A673 (cell line): ENCODE results near the gene NPRL2. TPM values are rescaled to one million over a fixed set of nuclear protein-coding genes. Genes with fewer than 3 reads are reported as not detected.

Experiments
- BruUV-seq: library from RNA; stranded (reverse); fragments of 400-500 nt; replicated peaks from 2 replicates; lab custom pipeline; 2021; lab: Mats Ljungman, UMichigan
- CTCF ChIA-PET: fragments of 300-600 bp; sonication (Branson Sonifier 250); formaldehyde crosslinking; loops from one replicate; lab custom pipeline; 2022; ENCODE audit warnings: antibody characterized with exemption; lab: Charles Lee
- POLR2A ChIA-PET: fragments of 300-600 bp; sonication (Branson Sonifier 250); formaldehyde crosslinking; loops from one replicate; lab custom pipeline; 2022; ENCODE audit warnings: antibody characterized with exemption; ENCODE audit not compliant: low non-redundant PET; lab: Charles Lee
- DNase-seq: peaks from one replicate; pipeline ENCODE4 v3.0.0-alpha.2; 2015; ENCODE audit warnings: low spot score
- H3K27ac ChIP-seq: fragments of 200-600 bp; sonication (generic); 2 replicates; pipeline ENCODE4 v1.5.1; 2016; ENCODE audit warnings: mixed run types, low read depth, mild to moderate bottlenecking, mixed read lengths, antibody characterized with exemption, low read length; ENCODE audit not compliant: poor library complexity, severe bottlenecking
- H3K27me3 ChIP-seq: fragments of 200-600 bp; sonication (generic); replicated peaks from 2 replicates; pipeline ENCODE4 v1.6.1; 2017; ENCODE audit warnings: mixed run types, low read depth, mild to moderate bottlenecking, mixed read lengths, antibody characterized with exemption, low read length; ENCODE audit not compliant: insufficient read depth, poor library complexity
- H3K36me3 ChIP-seq: fragments of 200-600 bp; sonication (generic); 2 replicates; pipeline ENCODE4 v1.6.1; 2016; ENCODE audit warnings: mixed run types, mild to moderate bottlenecking, mixed read lengths, antibody characterized with exemption, low read length; ENCODE audit not compliant: insufficient read depth, poor library complexity, severe bottlenecking
- H3K4me1 ChIP-seq: fragments of 200-600 bp; sonication (generic); 2 replicates; pipeline ENCODE4 v1.6.1; 2017; ENCODE audit warnings: mixed run types, mild to moderate bottlenecking, mixed read lengths, antibody characterized with exemption, low read length; ENCODE audit not compliant: insufficient read depth, poor library complexity, severe bottlenecking
- H3K4me3 ChIP-seq: fragments of 200-600 bp; sonication (generic); 2 replicates; pipeline ENCODE4 v1.5.1; 2016; ENCODE audit warnings: low read depth, mixed run types, mild to moderate bottlenecking, mixed read lengths, low read length; ENCODE audit not compliant: poor library complexity, severe bottlenecking
- H3K9me3 ChIP-seq: fragments of 200-600 bp; sonication (generic); 2 replicates; pipeline ENCODE4 v1.6.1; 2016; ENCODE audit warnings: mixed run types, low read depth, mild to moderate bottlenecking, mixed read lengths, antibody characterized with exemption, low read length; ENCODE audit not compliant: poor library complexity, severe bottlenecking
- CTCF ChIP-seq: fragments of 300-800, 200-600 bp; sonication (generic); conservative IDR thresholded peaks from 2 replicates; pipeline ENCODE4 v1.5.1; 2017; ENCODE audit warnings: low read depth, mild to moderate bottlenecking, antibody characterized with exemption, low read length, moderate library complexity, mixed read lengths
- EZH2 ChIP-seq: fragments of 200-600 bp; sonication (generic); IDR thresholded peaks from 2 replicates; pipeline ENCODE4 v1.6.1; 2017; ENCODE audit warnings: borderline replicate concordance, low read depth, mild to moderate bottlenecking, mixed read lengths, antibody characterized with exemption, low read length; ENCODE audit not compliant: poor library complexity, severe bottlenecking
- intact Hi-C: fragments of 100-400 bp; cut with micrococcal nuclease; formaldehyde crosslinking; loops from one replicate; pipeline ENCODE4 v1.10.0; 2022; ENCODE audit not compliant: unreplicated experiment
- total RNA-seq: library from RNA; stranded (reverse); gene quantifications from 2 replicates; pipeline ENCODE4 v1.2.3, GENCODE V29; 2021

The NPRL2 gene
- total RNA-seq, 1 experiment from 2014 or later, result 16.0 TPM

- Histone ChIP-seq H3K27me3 (no peaks in the 10 kb centered on the region), H3K36me3 (no peaks in the 10 kb centered on the region), H3K27ac (peak overlapping the region; percentile 82), H3K4me1 (peaks cover 5% of the 10 kb centered on the region), H3K9me3 (no peaks in the 10 kb centered on the region), H3K4me3 (peak overlapping the region; percentile 68)
- TF ChIP-seq EZH2 (no peak), CTCF (no peak)
- CTCF ChIA-PET, result no interaction called here
- POLR2A ChIA-PET, result no interaction called here
- intact Hi-C loops, result no loop called here
- BruUV-seq, result no TSS peak
- DNase-seq, result no peak
Observed at GRCh38 chr3:50297896-50298725, 52.5 kb downstream of the NPRL2 start.

- DNase-seq, result no peak
- Histone ChIP-seq H3K9me3 (no peaks in the 10 kb centered on the region), H3K4me3 (no peak overlapping the region), H3K36me3 (no peaks in the 10 kb centered on the region), H3K27me3 (no peaks in the 10 kb centered on the region), H3K4me1 (peaks cover 5% of the 10 kb centered on the region), H3K27ac (no peak overlapping the region)
- ChIA-PET CTCF (no interaction called here), POLR2A (no interaction called here)
- BruUV-seq, result no TSS peak
- TF ChIP-seq EZH2, result no peak
- no peak for TF ChIP-seq CTCF
- intact Hi-C loops, result no loop called here
Observed at GRCh38 chr3:50297384-50297775, 53.2 kb downstream of the NPRL2 start.

Other genes with a start within 250 kb of the NPRL2 start
- 3.9 and 7.8 TPM in 2 replicates for gene SEMA3F, start 195.5 kb downstream of the NPRL2 start, total RNA-seq
- gene GNAT1, start 159.2 kb downstream of the NPRL2 start, total RNA-seq, result not detected in 2 replicates
- gene SLC38A3, start 145.5 kb downstream of the NPRL2 start, total RNA-seq, result 0.31 TPM in 1 of 2 replicates, not detected in the other
- gene GNAI2, start 114.6 kb downstream of the NPRL2 start, total RNA-seq, result 115 and 124 TPM in 2 replicates
- 0.43 and 2.0 TPM in 2 replicates for gene SEMA3B, start 81.6 kb downstream of the NPRL2 start, total RNA-seq
- not detected in 2 replicates for gene LSMEM2, start 71.7 kb downstream of the NPRL2 start, total RNA-seq
- gene IFRD2, start 58.3 kb downstream of the NPRL2 start, total RNA-seq, result 62.2 and 77.4 TPM in 2 replicates
- 3.0 and 3.7 TPM in 2 replicates for gene HYAL3, start 51.4 kb downstream of the NPRL2 start, total RNA-seq
- gene NAA80, start 51.4 kb downstream of the NPRL2 start, total RNA-seq, result 5.3 and 7.0 TPM in 2 replicates
- gene HYAL1, start 47.2 kb downstream of the NPRL2 start, total RNA-seq, result 0.37 TPM in 1 of 2 replicates, not detected in the other
- gene HYAL2, start 28.0 kb downstream of the NPRL2 start, total RNA-seq, result 17.7 and 18.1 TPM in 2 replicates
- 14.6 and 15.2 TPM in 2 replicates for gene TUSC2, start 22.6 kb downstream of the NPRL2 start, total RNA-seq
- 10.2 and 14.4 TPM in 2 replicates for gene RASSF1, start 9.9 kb downstream of the NPRL2 start, total RNA-seq
- 0.67 and 1.0 TPM in 2 replicates for gene ZMYND10, start 5.0 kb downstream of the NPRL2 start, total RNA-seq
- 7.9 and 8.2 TPM in 2 replicates for gene CYB561D2, start 87 bp upstream of the NPRL2 start, total RNA-seq
- gene TMEM115, start 8.7 kb upstream of the NPRL2 start, total RNA-seq, result 17.3 and 19.4 TPM in 2 replicates
- gene CACNA2D2, start 152.9 kb upstream of the NPRL2 start, total RNA-seq, result 0.17 and 0.68 TPM in 2 replicates
- gene C3orf18, start 217.0 kb upstream of the NPRL2 start, total RNA-seq, result 1.5 and 4.9 TPM in 2 replicates
- 5.7 and 7.9 TPM in 2 replicates for gene HEMK1, start 218.7 kb upstream of the NPRL2 start, total RNA-seq